Neuronal stem cell (in vitro differentiated cells): ENCODE measurements around the gene NEUROG1.

ENCODE experiments used
- DNase-seq: peaks from one replicate; pipeline ENCODE4 v3.0.0-alpha.2; 2013; ENCODE audit warnings: low spot score
- H2AFZ ChIP-seq: one replicate; pipeline ENCODE4 v1.6.1; 2013; ENCODE audit warnings: mild to moderate bottlenecking, low read length, inconsistent platforms
- H2AK5ac ChIP-seq: 2 replicates; pipeline ENCODE4 v1.6.1; 2013; ENCODE audit warnings: low read depth, mild to moderate bottlenecking, inconsistent platforms, low read length, moderate library complexity, mixed read lengths
- H2BK120ac ChIP-seq: 2 replicates; pipeline ENCODE4 v1.6.1; 2013; ENCODE audit warnings: low read depth, mild to moderate bottlenecking, inconsistent platforms, low read length, moderate library complexity, mixed read lengths
- H2BK12ac ChIP-seq: one replicate; pipeline ENCODE4 v1.6.1; 2013; ENCODE audit warnings: low read length, inconsistent platforms
- H2BK15ac ChIP-seq: 2 replicates; pipeline ENCODE4 v1.6.1; 2013; ENCODE audit warnings: mild to moderate bottlenecking, low read length, inconsistent platforms, mixed read lengths
- H2BK5ac ChIP-seq: one replicate; pipeline ENCODE4 v1.6.1; 2013; ENCODE audit warnings: inconsistent platforms, mild to moderate bottlenecking, low read length, moderate library complexity
- H3K14ac ChIP-seq: one replicate; pipeline ENCODE4 v1.6.1; 2013; ENCODE audit warnings: low read length, inconsistent platforms
- H3K18ac ChIP-seq: 2 replicates; pipeline ENCODE4 v1.6.1; 2013; ENCODE audit warnings: low read length, inconsistent platforms
- H3K23ac ChIP-seq: 2 replicates; pipeline ENCODE4 v1.6.1; 2013; ENCODE audit warnings: low read depth, mild to moderate bottlenecking, mixed read lengths, low read length, inconsistent platforms; ENCODE audit not compliant: poor library complexity
- H3K27ac ChIP-seq: replicated peaks from 3 replicates; pipeline ENCODE4 v1.5.1; 2013; ENCODE audit warnings: low read length, inconsistent platforms
- H3K27me3 ChIP-seq, 3 experiments: 2 replicates each; pipeline ENCODE4 v1.6.1; 2013; ENCODE audit warnings: low read length in 3 of 3, mild to moderate bottlenecking in 2 of 3, inconsistent platforms in 1 of 3, low read depth in 1 of 3, mixed read lengths in 1 of 3, moderate library complexity in 1 of 3; ENCODE audit not compliant: control insufficient read depth in 3 of 3, insufficient read depth in 3 of 3
- H3K36me3 ChIP-seq, 2 donors: replicated peaks in 1 of 2; 2 replicates each; pipeline ENCODE4 v1.6.1; 2013; ENCODE audit warnings: low read length in 2 of 2; ENCODE audit not compliant: control insufficient read depth in 2 of 2, insufficient read depth in 2 of 2
- H3K4ac ChIP-seq: 2 replicates; pipeline ENCODE4 v1.6.1; 2013; ENCODE audit warnings: inconsistent platforms, mild to moderate bottlenecking, low read length, moderate library complexity
- H3K4me1 ChIP-seq, 2 donors: 1 replicate in 1 of 2; 2 replicates in 1 of 2; pipeline ENCODE4 v1.6.1; 2013; ENCODE audit warnings: low read length in 2 of 2, low read depth in 1 of 2; ENCODE audit not compliant: control insufficient read depth in 2 of 2, insufficient read depth in 1 of 2
- H3K4me2 ChIP-seq: one replicate; pipeline ENCODE4 v1.6.1; 2013; ENCODE audit warnings: mild to moderate bottlenecking, low read length, inconsistent platforms; ENCODE audit not compliant: insufficient read depth, poor library complexity, severe bottlenecking
- H3K4me3 ChIP-seq, 2 donors: 2 replicates each; pipeline ENCODE4 v1.5.1; 2013; ENCODE audit warnings: low read length in 2 of 2, mild to moderate bottlenecking in 2 of 2, inconsistent platforms in 1 of 2, moderate library complexity in 1 of 2
- H3K79me1 ChIP-seq: one replicate; pipeline ENCODE4 v1.6.1; 2013; ENCODE audit warnings: low read depth, mild to moderate bottlenecking, inconsistent platforms, low read length, moderate library complexity
- H3K9ac ChIP-seq: one replicate; pipeline ENCODE4 v1.6.1; 2013; ENCODE audit warnings: mild to moderate bottlenecking, low read depth, low read length, inconsistent platforms; ENCODE audit not compliant: poor library complexity
- H3K9me3 ChIP-seq, 2 donors: replicated peaks in 1 of 2; 2 replicates each; pipeline versions ENCODE3 to v1.6.1; 2013; ENCODE audit warnings: low read length in 2 of 2, mild to moderate bottlenecking in 2 of 2, inconsistent platforms in 1 of 2, low read depth in 1 of 2, mixed read lengths in 1 of 2, moderate library complexity in 1 of 2; ENCODE audit not compliant: control insufficient read depth in 2 of 2, insufficient read depth in 1 of 2
- H4K8ac ChIP-seq: one replicate; pipeline ENCODE4 v1.6.1; 2013; ENCODE audit warnings: low read depth, mild to moderate bottlenecking, inconsistent platforms, low read length, moderate library complexity
- H4K91ac ChIP-seq: one replicate; pipeline ENCODE4 v1.6.1; 2013; ENCODE audit warnings: low read length, low read depth, mild to moderate bottlenecking, inconsistent platforms; ENCODE audit not compliant: poor library complexity
- WGBS, 2 donors: extraction: QIAGEN DNeasy Blood & Tissue Kit; methylation state at CpG; one replicate each; pipeline ENCODE4 v1.1.7; 2013; ENCODE audit warnings: missing lambda C conversion rate in 2 of 2, mixed read lengths in 1 of 2; ENCODE audit not compliant: insufficient read length in 2 of 2, insufficient replicate concordance in 1 of 2; ENCODE audit errors: extremely low coverage in 2 of 2; 5-methylcytosine and 5-hydroxymethylcytosine counted together

Gene NEUROG1

DNA sequence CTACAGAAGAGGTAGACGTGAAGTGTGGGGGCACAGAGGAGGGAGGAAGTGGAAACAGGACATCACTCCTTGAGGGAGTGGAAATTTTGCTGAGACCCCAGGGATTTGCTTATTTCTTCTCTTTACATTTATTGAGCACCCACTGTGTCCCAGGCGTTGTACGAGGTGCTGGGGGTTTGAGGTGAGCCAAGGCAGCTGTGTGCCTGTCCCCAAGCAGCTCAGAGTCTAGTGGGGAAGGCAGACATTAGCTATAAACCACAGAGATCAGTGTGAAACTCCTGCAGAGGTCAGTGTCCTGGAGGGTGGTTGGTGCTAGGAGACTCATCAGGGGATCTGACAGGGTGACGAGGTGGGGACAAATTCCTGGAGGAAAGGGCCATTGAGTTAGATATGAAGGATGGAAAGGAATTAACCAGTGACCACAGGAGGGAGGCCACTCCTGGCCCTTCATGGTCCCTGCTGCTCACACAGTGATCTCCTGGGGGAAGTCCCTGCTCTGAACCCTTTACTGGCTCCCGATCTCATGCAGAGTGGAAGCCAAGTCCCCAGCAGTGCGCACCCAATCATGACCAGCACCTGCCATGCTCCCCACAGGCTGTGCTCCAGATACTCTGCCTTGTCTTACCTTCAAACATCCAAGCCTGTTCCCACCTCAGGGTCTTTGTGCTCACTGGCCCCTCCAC, 46.5 kb upstream of the NEUROG1 start:
- peaks cover 6 to 44% (median 30%) of the 10 kb centered on the region in 3 experiments for H3K27me3 ChIP-seq
- H3K4me3 ChIP-seq = no peak overlapping the region
- no peak overlapping the region for H2AFZ ChIP-seq
- peak overlapping the region; percentile 38 for H3K9ac ChIP-seq
- no peak overlapping the region for H4K8ac ChIP-seq
- H3K9me3 ChIP-seq = peaks cover 2 to 4% of the 10 kb centered on the region in 2 donors
- H3K14ac ChIP-seq = peak overlapping the region; percentile 5
- no peak overlapping the region for H3K18ac ChIP-seq
- H3K23ac ChIP-seq = no peak overlapping the region
- no peaks in the 10 kb centered on the region for H3K36me3 ChIP-seq
- WGBS, 2 donors = no CpG with 5 or more reads among the region's 6 CpGs
- no peak overlapping the region for H4K91ac ChIP-seq
- H2BK120ac ChIP-seq = no peak overlapping the region
- DNase-seq = no peak
- peak overlapping the region; percentile 47 for H2AK5ac ChIP-seq
- H2BK5ac ChIP-seq = no peak overlapping the region
- peak overlapping the region; percentile 52 for H2BK12ac ChIP-seq
- H3K27ac ChIP-seq = no peak overlapping the region
- no peak overlapping the region for H3K4me2 ChIP-seq
- H2BK15ac ChIP-seq = no peak overlapping the region
- no peak overlapping the region for H3K4ac ChIP-seq
- peaks cover 0 to 16% of the 10 kb centered on the region in 2 donors for H3K4me1 ChIP-seq
- H3K79me1 ChIP-seq = no peaks in the 10 kb centered on the region

GRCh38 chr5:135578685-135579341, 43.0 kb upstream of the NEUROG1 start, which contains the start of gene CXCL14:
CXCL14 (minus strand) TSS chr5:135578991; CDS start chr5:135578778, 213 bp downstream.
- peak within 1 kb of the TSS; percentile 45 for H2AFZ ChIP-seq
- H3K27ac ChIP-seq = no peak within 1 kb of the TSS
- H2BK5ac ChIP-seq = peak within 1 kb of the TSS; percentile 55
- no peaks in the 10 kb centered on the region for H3K36me3 ChIP-seq
- peak within 1 kb of the TSS; percentile 75 for H2BK12ac ChIP-seq
- no peak within 1 kb of the TSS for H4K91ac ChIP-seq
- peaks cover 0 to 4% of the 10 kb centered on the region in 2 donors for H3K9me3 ChIP-seq
- no CpG with 5 or more reads among the region's 68 CpGs for WGBS, 2 donors
- no peak within 1 kb of the TSS for H3K14ac ChIP-seq
- peaks cover 6 to 67% (median 31%) of the 10 kb centered on the region in 3 experiments for H3K27me3 ChIP-seq
- no peak within 1 kb of the TSS for H2BK120ac ChIP-seq
- DNase-seq = peak; percentile 67
- H3K79me1 ChIP-seq = no peaks in the 10 kb centered on the region
- H3K23ac ChIP-seq = peak within 1 kb of the TSS; percentile 12
- no peak within 1 kb of the TSS for H3K4ac ChIP-seq
- H3K4me1 ChIP-seq = peaks cover 0 to 22% of the 10 kb centered on the region in 2 donors
- peak within 1 kb of the TSS; percentile 86 for H3K18ac ChIP-seq
- peak within 1 kb of the TSS; percentile 10 for H2BK15ac ChIP-seq
- peak within 1 kb of the TSS; percentile 15 for H2AK5ac ChIP-seq
- no peak within 1 kb of the TSS for H4K8ac ChIP-seq
- peak within 1 kb of the TSS in 1 of 2 donors; percentile 76 for H3K4me3 ChIP-seq
- peak within 1 kb of the TSS; percentile 75 for H3K9ac ChIP-seq
- peak within 1 kb of the TSS; percentile 90 for H3K4me2 ChIP-seq

DNA sequence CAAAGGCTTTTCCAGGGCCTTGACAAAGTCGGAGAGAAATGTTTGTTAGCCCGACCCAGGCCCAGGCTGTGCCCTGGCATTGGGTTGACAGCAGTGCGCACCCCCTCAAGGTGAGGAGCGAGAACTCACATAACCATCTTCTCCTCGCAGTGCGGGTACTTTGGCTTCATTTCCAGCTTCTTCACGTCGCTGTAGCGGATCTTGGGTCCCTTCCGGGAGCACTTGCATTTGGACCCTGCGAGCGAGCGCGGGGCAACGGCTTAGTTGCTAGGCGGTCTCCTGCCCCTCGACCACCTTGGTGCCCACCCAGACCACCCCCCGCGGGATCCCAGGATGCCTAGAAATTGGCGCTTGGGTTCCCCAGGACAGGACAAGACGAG, 42.5 kb upstream of the NEUROG1 start:
- H3K79me1 ChIP-seq = no peaks in the 10 kb centered on the region
- peak overlapping the region; percentile 75 for H2BK12ac ChIP-seq
- H3K18ac ChIP-seq = peak overlapping the region; percentile 86
- H2AK5ac ChIP-seq = peak overlapping the region; percentile 15
- H3K23ac ChIP-seq = peak overlapping the region; percentile 12
- no peak overlapping the region for H3K27ac ChIP-seq
- no peak overlapping the region for H3K14ac ChIP-seq
- H3K36me3 ChIP-seq = no peaks in the 10 kb centered on the region
- WGBS, 2 donors = no CpG with 5 or more reads among the region's 21 CpGs
- H2BK5ac ChIP-seq = peak overlapping the region; percentile 55
- H3K9ac ChIP-seq = peak overlapping the region; percentile 53
- peak overlapping the region; percentile 90 for H3K4me2 ChIP-seq
- no peak overlapping the region for H4K91ac ChIP-seq
- peak overlapping the region in 1 of 2 donors; percentile 76 for H3K4me3 ChIP-seq
- H2BK120ac ChIP-seq = no peak overlapping the region
- H4K8ac ChIP-seq = no peak overlapping the region
- H3K9me3 ChIP-seq = peaks cover 0 to 4% of the 10 kb centered on the region in 2 donors
- peaks cover 0 to 22% of the 10 kb centered on the region in 2 donors for H3K4me1 ChIP-seq
- no peak overlapping the region for H2BK15ac ChIP-seq
- no peak for DNase-seq
- H3K27me3 ChIP-seq = peaks cover 6 to 67% (median 31%) of the 10 kb centered on the region in 3 experiments
- H3K4ac ChIP-seq = no peak overlapping the region
- no peak overlapping the region for H2AFZ ChIP-seq

DNA sequence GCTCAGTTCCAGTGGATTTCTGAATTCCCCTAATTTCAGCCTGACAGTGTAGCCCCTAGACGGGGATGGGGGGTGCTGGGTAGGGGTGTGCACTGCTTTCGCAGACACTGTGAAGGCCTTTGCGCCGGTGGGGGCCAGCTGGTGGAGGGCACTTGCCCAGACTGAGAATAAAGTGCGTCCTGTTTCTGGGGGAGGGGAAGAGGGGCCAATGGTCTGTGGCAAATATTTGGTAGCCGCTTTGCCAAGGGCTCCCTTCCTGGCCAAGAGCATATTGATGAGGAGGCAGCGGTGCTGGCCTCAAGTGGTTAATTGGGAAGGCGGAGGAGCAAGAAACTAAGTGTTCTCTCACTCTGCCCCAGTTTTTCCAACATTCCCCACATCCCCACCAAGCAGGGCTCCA, 41.7 kb upstream of the NEUROG1 start:
- Histone ChIP-seq H3K18ac (peak overlapping the region; percentile 50), H3K4ac (no peak overlapping the region), H2BK12ac (no peak overlapping the region), H3K14ac (no peak overlapping the region), H3K4me3 (no peak overlapping the region), H3K4me1 (peaks cover 0 to 22% of the 10 kb centered on the region in 2 donors), H2BK5ac (no peak overlapping the region), H4K8ac (no peak overlapping the region), H3K27ac (no peak overlapping the region), H2BK120ac (no peak overlapping the region), H4K91ac (no peak overlapping the region), H3K79me1 (no peaks in the 10 kb centered on the region), H3K23ac (no peak overlapping the region), H2BK15ac (no peak overlapping the region), H3K27me3 (peaks cover 6 to 67% (median 31%) of the 10 kb centered on the region in 3 experiments), H2AFZ (no peak overlapping the region), H3K4me2 (no peak overlapping the region), H3K9me3 (peaks cover 0 to 4% of the 10 kb centered on the region in 2 donors), H3K9ac (peak overlapping the region; percentile 45), H3K36me3 (no peaks in the 10 kb centered on the region), H2AK5ac (no peak overlapping the region)
- no CpG with 5 or more reads among the region's 8 CpGs for WGBS, 2 donors
- no peak for DNase-seq
